Measurements from ENCODE around the gene BAMBI.

DNA sequence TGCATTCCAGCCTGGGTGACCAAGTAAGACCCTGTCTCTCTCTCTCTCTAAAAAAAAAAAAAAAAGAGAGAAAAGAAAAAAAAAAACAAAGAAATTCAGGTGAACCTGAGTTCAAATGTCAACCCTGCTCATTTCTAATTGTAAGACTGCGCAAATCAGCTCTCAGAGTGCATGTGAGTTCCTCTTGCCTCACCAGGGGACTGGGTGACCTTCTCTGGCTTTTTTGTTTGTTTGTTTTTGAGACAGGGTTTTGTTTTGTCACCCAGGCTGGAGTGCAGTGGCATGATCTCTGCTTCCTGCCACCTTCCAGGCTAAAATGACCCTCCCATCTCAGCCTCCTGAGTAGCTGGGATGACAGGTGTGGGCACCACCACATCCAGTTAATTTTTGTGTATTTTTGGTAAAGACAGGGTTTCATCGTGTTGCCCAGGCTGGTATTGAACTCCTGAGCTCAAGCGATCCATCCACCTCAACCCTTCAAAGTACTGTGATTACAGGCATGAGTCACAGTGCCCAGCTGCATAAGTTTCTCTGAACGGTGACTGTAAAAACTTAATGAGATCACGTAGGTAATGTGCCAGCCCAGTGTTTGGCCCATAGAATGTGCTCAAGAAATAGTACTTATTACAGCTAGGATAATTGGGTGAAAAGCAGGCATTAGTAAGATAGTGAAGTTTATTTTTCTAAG is 45.3 kb upstream of the BAMBI start:
- TF ChIP-seq, protein P1, sequence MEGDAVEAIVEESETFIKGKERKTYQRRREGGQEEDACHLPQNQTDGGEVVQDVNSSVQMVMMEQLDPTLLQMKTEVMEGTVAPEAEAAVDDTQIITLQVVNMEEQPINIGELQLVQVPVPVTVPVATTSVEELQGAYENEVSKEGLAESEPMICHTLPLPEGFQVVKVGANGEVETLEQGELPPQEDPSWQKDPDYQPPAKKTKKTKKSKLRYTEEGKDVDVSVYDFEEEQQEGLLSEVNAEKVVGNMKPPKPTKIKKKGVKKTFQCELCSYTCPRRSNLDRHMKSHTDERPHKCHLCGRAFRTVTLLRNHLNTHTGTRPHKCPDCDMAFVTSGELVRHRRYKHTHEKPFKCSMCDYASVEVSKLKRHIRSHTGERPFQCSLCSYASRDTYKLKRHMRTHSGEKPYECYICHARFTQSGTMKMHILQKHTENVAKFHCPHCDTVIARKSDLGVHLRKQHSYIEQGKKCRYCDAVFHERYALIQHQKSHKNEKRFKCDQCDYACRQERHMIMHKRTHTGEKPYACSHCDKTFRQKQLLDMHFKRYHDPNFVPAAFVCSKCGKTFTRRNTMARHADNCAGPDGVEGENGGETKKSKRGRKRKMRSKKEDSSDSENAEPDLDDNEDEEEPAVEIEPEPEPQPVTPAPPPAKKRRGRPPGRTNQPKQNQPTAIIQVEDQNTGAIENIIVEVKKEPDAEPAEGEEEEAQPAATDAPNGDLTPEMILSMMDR (IDR thresholded peaks at IDR 0.05), result no peak
- TF ChIP-seq POLR2A (IDR thresholded peaks at IDR 0.05) (no peak), EP300 (IDR thresholded peaks at IDR 0.05) (no peak), POLR2AphosphoS5 (IDR thresholded peaks at IDR 0.05) (no peak)
